ENCODE measurements around the gene RND1.

- no peak for TF ChIP-seq GATA2 (IDR thresholded peaks at IDR 0.05; ENCODE audit: low read depth, low read length)
- TF ChIP-seq GATA3 (IDR thresholded peaks at IDR 0.05; ENCODE audit: low read depth, low read length), result no peak
These were observed 24.0 kb upstream of the RND1 start for GRCh38 chr12:48889679-48890078.

Data from SH-SY5Y (cell line).